Stimulated activated CD8-positive, alpha-beta memory T cell treated with anti-CD3 and anti-CD28 coated beads, Interleukin-7, amount 100 ng/mL, for 24 hours (primary cell): Measurements from ENCODE around the gene SMAD2.

ENCODE experiments used
- DNase-seq: peaks from one replicate; pipeline ENCODE4 v3.0.0-alpha.2; 2020; ENCODE audit warnings: low read depth

The SMAD2 gene

GRCh38 chr18:47932190-47932589 lies 1.7 kb upstream of the SMAD2 start:
- DNase-seq = no peak

GRCh38 chr18:47931718-47932103 lies 1.3 kb upstream of the SMAD2 start:
- DNase-seq = no peak

GRCh38 chr18:47930931-47931717 lies 665 bp upstream of the SMAD2 start:
- peak; percentile 85 for DNase-seq

- DNase-seq = no peak
Observed at GRCh38 chr18:47929681-47930198, 719 bp downstream of the SMAD2 start.

GRCh38 chr18:47928466-47928865 lies 2.0 kb downstream of the SMAD2 start:
- DNase-seq = no peak

GRCh38 chr18:47926101-47926850 lies 4.2 kb downstream of the SMAD2 start:
- no peak for DNase-seq

- DNase-seq = no peak
Observed at GRCh38 chr18:47919916-47920315, 10.5 kb downstream of the SMAD2 start.

- DNase-seq = no peak
Observed at GRCh38 chr18:47917923-47918610, 12.4 kb downstream of the SMAD2 start.

- no peak for DNase-seq
Observed at GRCh38 chr18:47915930-47916329, 14.5 kb downstream of the SMAD2 start.

- no peak for DNase-seq
Observed at GRCh38 chr18:47915229-47915628, 15.2 kb downstream of the SMAD2 start.

- no peak for DNase-seq
Observed at GRCh38 chr18:47912794-47913585, 17.5 kb downstream of the SMAD2 start.

GRCh38 chr18:47912343-47912742 lies 18.1 kb downstream of the SMAD2 start:
- DNase-seq = no peak

- no peak for DNase-seq
Observed at GRCh38 chr18:47911877-47912276, 18.6 kb downstream of the SMAD2 start.

- no peak for DNase-seq
Observed at GRCh38 chr18:47909484-47909883, 21.0 kb downstream of the SMAD2 start.

GRCh38 chr18:47908592-47908991 lies 21.9 kb downstream of the SMAD2 start:
- DNase-seq = no peak

GRCh38 chr18:47906408-47906807 lies 24.1 kb downstream of the SMAD2 start:
- DNase-seq = no peak

GRCh38 chr18:47903809-47904208 lies 26.6 kb downstream of the SMAD2 start:
- DNase-seq = no peak

- DNase-seq = no peak
Observed at GRCh38 chr18:47901624-47902362, 28.7 kb downstream of the SMAD2 start.

GRCh38 chr18:47899107-47899840 lies 31.2 kb downstream of the SMAD2 start:
- DNase-seq = no peak

GRCh38 chr18:47898696-47899095 lies 31.8 kb downstream of the SMAD2 start:
- DNase-seq = no peak
